GM23248 (cell line): ENCODE results near the gene UBE3B. TPM values are rescaled to one million over a fixed set of nuclear protein-coding genes. Genes with fewer than 3 reads are reported as not detected.

Experiments used
- DNase-seq: peaks from one replicate; pipeline ENCODE4 v3.0.0-alpha.2; 2015
- H2AFZ ChIP-seq: fragments of 200-600 bp; sonication (generic); 2 replicates; pipeline ENCODE4 v1.6.1; 2016; ENCODE audit warnings: antibody characterized with exemption
- H3F3A ChIP-seq: fragments of 200-600 bp; sonication (generic); 2 replicates; pipeline ENCODE4 v1.6.1; 2016; ENCODE audit warnings: mild to moderate bottlenecking, antibody characterized with exemption, mixed run types; ENCODE audit not compliant: insufficient read depth
- H3K27ac ChIP-seq: fragments of 200-600 bp; sonication (generic); 2 replicates; pipeline ENCODE4 v1.5.1; 2016; ENCODE audit warnings: mild to moderate bottlenecking
- H3K27me3 ChIP-seq: fragments of 200-600 bp; sonication (generic); replicated peaks from 2 replicates; pipeline ENCODE4 v1.6.1; 2016; ENCODE audit warnings: mild to moderate bottlenecking; ENCODE audit not compliant: insufficient read depth
- H3K36me3 ChIP-seq: fragments of 200-600 bp; sonication (generic); 2 replicates; pipeline ENCODE4 v1.6.1; 2016; ENCODE audit warnings: low read depth, mild to moderate bottlenecking
- H3K4me1 ChIP-seq: fragments of 200-600 bp; sonication (generic); 2 replicates; pipeline ENCODE4 v1.6.1; 2016; ENCODE audit warnings: mild to moderate bottlenecking; ENCODE audit not compliant: insufficient read depth
- H3K4me2 ChIP-seq: fragments of 200-600 bp; sonication (generic); one replicate; pipeline ENCODE4 v1.6.1; 2016; ENCODE audit warnings: mild to moderate bottlenecking; ENCODE audit not compliant: unreplicated experiment
- H3K4me3 ChIP-seq: fragments of 200-600 bp; sonication (generic); 2 replicates; pipeline ENCODE4 v1.5.1; 2016; ENCODE audit warnings: mild to moderate bottlenecking
- H3K79me2 ChIP-seq: fragments of 200-600 bp; sonication (generic); 2 replicates; pipeline ENCODE4 v1.6.1; 2016; ENCODE audit warnings: mild to moderate bottlenecking; ENCODE audit not compliant: insufficient read depth
- H3K9ac ChIP-seq: fragments of 200-600 bp; sonication (generic); 2 replicates; pipeline ENCODE4 v1.6.1; 2016; ENCODE audit warnings: mild to moderate bottlenecking
- H3K9me2 ChIP-seq: fragments of 200-600 bp; sonication (generic); 2 replicates; pipeline ENCODE4 v1.6.1; 2016; ENCODE audit warnings: mixed run types, mild to moderate bottlenecking, moderate library complexity; ENCODE audit not compliant: insufficient read depth
- H3K9me3 ChIP-seq: fragments of 200-600 bp; sonication (generic); one replicate; pipeline ENCODE4 v1.6.1; 2017; ENCODE audit warnings: low read depth
- H4K20me1 ChIP-seq: fragments of 200-600 bp; sonication (generic); 2 replicates; pipeline ENCODE4 v1.6.0; 2016; ENCODE audit not compliant: insufficient read depth
- EZH2 ChIP-seq: fragments of 200-600 bp; sonication (generic); IDR thresholded peaks from 2 replicates; pipeline ENCODE4 v1.6.1; 2018; ENCODE audit warnings: antibody characterized with exemption, mild to moderate bottlenecking; ENCODE audit not compliant: insufficient read depth, poor library complexity, severe bottlenecking
- EZH2phosphoT487 ChIP-seq: fragments of 200-600 bp; sonication (generic); IDR thresholded peaks from 2 replicates; pipeline ENCODE4 v1.6.1; 2018; ENCODE audit warnings: antibody characterized with exemption, moderate library complexity, mild to moderate bottlenecking, low read depth; ENCODE audit not compliant: insufficient read depth
- WGBS, 2 experiments: methylation state at CpG; one replicate each; pipeline ENCODE4 v1.1.6; 2015 to 2017; ENCODE audit warnings: low lambda C conversion rate in 2 of 2, low coverage in 1 of 2; ENCODE audit errors: missing lambda C conversion rate in 2 of 2; 5-methylcytosine and 5-hydroxymethylcytosine counted together
- in situ Hi-C: fragments of 300-500 bp; cut with MboI; formaldehyde crosslinking; loops from 2 replicates; pipeline ENCODE4 v1.15.0; 2020
- polyA plus RNA-seq: library from polyadenylated mRNA; unstranded; fragments of >200 nt; fragmentation: Nextera tagmentation; extraction: Ambion mirVana; gene quantifications from 2 replicates; pipeline ENCODE4 v1.2.1, GENCODE V29; 2016
- total RNA-seq: library from RNA; depleted of rRNA; stranded (reverse); fragments of >200 nt; shearing (Covaris generic); gene quantifications from 2 replicates; pipeline ENCODE4 v1.2.3, GENCODE V29; 2014

The UBE3B gene
- total and polyA plus RNA-seq, 2 experiments from 2014 or later, result 32.0 to 38.3 TPM

DNA sequence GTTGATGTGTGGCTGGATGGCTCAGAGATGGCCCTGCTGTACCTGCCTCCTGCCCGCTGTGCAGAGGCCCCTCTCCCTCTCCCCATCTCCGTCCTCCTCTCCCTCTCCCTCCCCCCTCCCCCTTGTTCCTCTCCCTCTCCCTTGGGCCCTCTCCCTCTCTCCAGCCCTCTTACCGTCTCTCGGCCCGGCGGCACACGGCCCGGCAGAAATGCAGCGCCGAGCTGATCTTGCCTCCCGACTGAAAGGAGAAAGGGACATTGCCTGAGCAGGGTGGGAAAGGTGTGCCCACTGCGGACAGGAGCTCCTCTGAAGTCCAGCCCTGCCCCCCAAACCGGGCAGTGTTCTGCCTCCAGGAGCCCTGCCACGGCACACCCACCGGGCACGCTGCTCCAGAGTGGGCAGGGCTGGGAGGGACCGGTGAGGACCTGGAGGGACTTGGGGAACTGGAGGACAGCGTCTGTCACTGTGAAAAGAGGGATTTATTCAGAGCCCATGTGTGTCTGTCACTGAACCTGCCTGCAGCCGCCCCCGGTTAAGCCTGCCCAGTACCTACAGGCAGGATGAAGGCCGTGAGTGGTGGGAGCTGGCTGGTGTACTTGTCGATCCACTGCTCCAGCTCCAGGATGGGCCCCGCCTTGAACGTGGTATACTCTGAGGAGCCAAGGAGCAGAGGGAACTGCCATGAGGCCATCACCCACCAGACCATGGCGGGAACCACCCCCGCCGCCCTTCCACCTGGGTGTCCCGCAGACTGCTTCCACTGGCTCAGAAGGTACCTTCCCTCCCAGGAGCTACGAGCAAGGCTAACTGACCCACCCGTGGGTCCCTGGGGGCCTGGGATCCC, 83.7 kb downstream of the UBE3B start:
- Histone ChIP-seq H4K20me1 (no peaks in the 10 kb centered on the region), H3K4me2 (no peak overlapping the region), H3K4me3 (no peak overlapping the region), H3K4me1 (no peaks in the 10 kb centered on the region), H3F3A (no peaks in the 10 kb centered on the region), H3K9me3 (no peaks in the 10 kb centered on the region), H3K36me3 (no peaks in the 10 kb centered on the region), H3K9ac (no peak overlapping the region), H3K9me2 (no peaks in the 10 kb centered on the region), H3K27ac (no peak overlapping the region), H3K27me3 (no peaks in the 10 kb centered on the region), H2AFZ (no peak overlapping the region), H3K79me2 (no peaks in the 10 kb centered on the region)
- TF ChIP-seq EZH2phosphoT487 (no peak), EZH2 (no peak)
- in situ Hi-C loops, result no loop called here
- no peak for DNase-seq
- 80 to 87% methylated on average over 23 to 30 of the region's 30 CpGs for WGBS, 2 experiments

DNA sequence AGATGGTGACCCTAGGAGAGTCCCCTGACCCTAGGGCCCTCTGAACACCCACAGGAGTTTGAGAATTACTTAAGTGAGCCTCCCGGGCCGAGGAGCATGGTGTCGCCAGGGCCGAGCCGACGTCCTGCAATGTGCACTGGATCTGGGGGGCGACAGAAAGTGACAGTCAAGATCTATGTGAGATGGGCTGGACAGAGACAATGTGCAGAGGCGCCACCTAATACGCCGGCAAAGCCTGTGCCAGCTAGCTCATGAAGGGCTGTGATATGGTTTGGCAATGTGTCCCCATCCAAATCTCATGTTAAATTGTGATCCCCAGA, 84.2 kb downstream of the UBE3B start:
- H3F3A ChIP-seq, result no peaks in the 10 kb centered on the region
- no peak overlapping the region for H3K27ac ChIP-seq
- TF ChIP-seq EZH2 (no peak), EZH2phosphoT487 (no peak)
- H3K9ac ChIP-seq, result no peak overlapping the region
- no peaks in the 10 kb centered on the region for H3K9me3 ChIP-seq
- H3K4me1 ChIP-seq, result no peaks in the 10 kb centered on the region
- DNase-seq, result no peak
- no peak overlapping the region for H2AFZ ChIP-seq
- H3K9me2 ChIP-seq, result no peaks in the 10 kb centered on the region
- H3K36me3 ChIP-seq, result no peaks in the 10 kb centered on the region
- H3K27me3 ChIP-seq, result no peaks in the 10 kb centered on the region
- in situ Hi-C loops, result no loop called here
- H3K79me2 ChIP-seq, result no peaks in the 10 kb centered on the region
- WGBS, 2 experiments, result 87 to 92% methylated on average over 10 of the region's 10 CpGs
- no peaks in the 10 kb centered on the region for H4K20me1 ChIP-seq
- H3K4me2 ChIP-seq, result no peak overlapping the region
- H3K4me3 ChIP-seq, result no peak overlapping the region

DNA sequence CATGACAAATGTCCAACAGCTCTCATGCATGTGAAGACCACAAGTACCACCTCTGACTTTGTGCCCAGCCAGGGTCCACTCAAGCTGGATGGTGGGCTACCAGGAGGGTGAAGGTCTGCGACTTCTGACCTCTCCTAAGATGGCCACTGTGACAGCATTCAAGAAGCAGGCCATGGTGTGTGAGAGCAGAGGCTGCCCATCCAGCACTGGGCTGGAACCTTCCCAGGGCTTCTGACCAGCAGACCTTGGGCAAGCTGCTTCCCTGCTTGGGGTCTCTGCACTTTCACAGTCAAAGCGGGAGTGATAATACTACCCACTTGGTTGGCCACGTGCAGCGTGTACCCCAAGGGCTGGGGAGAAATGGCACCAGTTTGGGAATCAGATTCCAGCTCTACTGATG, 85.4 kb downstream of the UBE3B start:
- Histone ChIP-seq H3K4me3 (no peak overlapping the region), H3K4me2 (no peak overlapping the region), H3K79me2 (no peaks in the 10 kb centered on the region), H3K9me2 (no peaks in the 10 kb centered on the region), H3K9me3 (no peaks in the 10 kb centered on the region), H3K27ac (no peak overlapping the region), H3K9ac (no peak overlapping the region), H4K20me1 (no peaks in the 10 kb centered on the region), H3K36me3 (no peaks in the 10 kb centered on the region), H3F3A (no peaks in the 10 kb centered on the region), H2AFZ (no peak overlapping the region), H3K27me3 (no peaks in the 10 kb centered on the region), H3K4me1 (no peaks in the 10 kb centered on the region)
- in situ Hi-C loops, result no loop called here
- DNase-seq, result no peak
- TF ChIP-seq EZH2phosphoT487 (no peak), EZH2 (no peak)
- 85% methylated on average over 4 of the region's 4 CpGs for WGBS, 2 experiments

DNA sequence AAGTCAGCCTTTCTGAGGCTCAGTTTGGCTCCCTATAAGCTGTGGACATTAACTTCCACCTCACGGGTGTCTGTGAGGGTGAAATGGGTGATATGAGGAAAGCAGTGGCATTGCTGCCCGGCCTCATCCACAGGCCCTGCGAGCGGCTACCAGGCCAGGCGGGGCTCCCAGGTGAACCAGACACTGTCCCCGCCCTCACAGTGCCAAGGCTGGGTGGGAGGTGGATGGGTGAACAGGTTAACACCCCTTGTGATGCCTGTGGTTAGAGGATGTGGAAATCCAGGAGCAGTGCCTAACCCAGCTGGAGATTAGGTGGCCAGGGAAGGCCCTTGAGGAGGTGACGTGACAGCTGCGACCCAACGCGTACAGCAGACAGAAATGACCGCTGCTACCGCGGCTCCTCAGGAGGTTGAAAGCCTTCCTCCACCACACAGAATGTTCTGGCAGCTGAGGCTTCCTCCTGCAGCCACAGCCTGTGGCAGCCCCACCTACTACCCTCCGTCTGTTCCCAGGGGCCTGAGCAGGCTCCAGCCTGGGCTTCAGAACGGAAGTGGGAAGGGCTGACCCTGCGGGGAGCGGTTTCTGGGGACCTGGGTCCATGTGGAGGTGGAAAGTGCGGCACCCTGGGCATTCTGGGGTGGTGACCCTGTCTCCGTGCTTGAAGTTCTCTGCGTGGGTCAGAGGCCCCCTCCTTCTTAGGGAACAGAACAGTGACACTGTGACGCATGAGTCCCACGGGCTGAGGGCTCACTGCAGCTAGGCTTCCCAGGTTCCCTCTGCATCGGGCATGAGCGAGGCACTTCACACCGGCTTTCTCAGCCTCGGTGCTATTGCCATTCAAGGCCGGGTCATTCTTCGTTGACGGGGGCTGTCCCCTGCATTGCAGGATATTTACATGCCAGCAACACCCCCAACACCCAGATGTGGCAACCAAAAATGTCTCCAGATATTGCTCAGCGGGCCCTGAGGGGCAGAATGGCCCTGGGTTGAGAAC, 86.2 kb downstream of the UBE3B start:
- no peak overlapping the region for H2AFZ ChIP-seq
- H3K4me2 ChIP-seq, result no peak overlapping the region
- H3K79me2 ChIP-seq, result no peaks in the 10 kb centered on the region
- H3K9ac ChIP-seq, result no peak overlapping the region
- TF ChIP-seq EZH2phosphoT487, result no peak
- TF ChIP-seq EZH2, result no peak
- no peaks in the 10 kb centered on the region for H3K36me3 ChIP-seq
- WGBS, 2 experiments, result 87 to 90% methylated on average over 30 of the region's 30 CpGs
- no peak overlapping the region for H3K4me3 ChIP-seq
- H3K9me2 ChIP-seq, result no peaks in the 10 kb centered on the region
- no peaks in the 10 kb centered on the region for H3K9me3 ChIP-seq
- DNase-seq, result no peak
- in situ Hi-C loops, result no loop called here
- H4K20me1 ChIP-seq, result no peaks in the 10 kb centered on the region
- no peaks in the 10 kb centered on the region for H3K4me1 ChIP-seq
- no peaks in the 10 kb centered on the region for H3K27me3 ChIP-seq
- H3F3A ChIP-seq, result no peaks in the 10 kb centered on the region
- H3K27ac ChIP-seq, result no peak overlapping the region
